HepG2 (cell line): Measurements from ENCODE around the gene ARHGAP30. TPM values are rescaled to one million over a fixed set of nuclear protein-coding genes. Genes with fewer than 3 reads are reported as not detected.

Experiments used
- ARNT2 ChIP-seq: sonication (generic); formaldehyde crosslinking; IDR thresholded peaks from 2 replicates; pipeline ENCODE4 v1.8.0; 2022; ENCODE audit warnings: mild to moderate bottlenecking, low read depth, missing genetic modification reagents, moderate library complexity
- PRMT3 ChIP-seq: sonication (generic); formaldehyde crosslinking; IDR thresholded peaks from 2 replicates; pipeline ENCODE4 v1.8.1; 2022; ENCODE audit warnings: low read depth, mild to moderate bottlenecking, moderate library complexity, missing genetic modification reagents, borderline replicate concordance
- SKIL ChIP-seq: sonication (generic); formaldehyde crosslinking; IDR thresholded peaks from 2 replicates; pipeline ENCODE4 v1.8.0; 2022; ENCODE audit warnings: missing genetic modification reagents, mild to moderate bottlenecking, moderate library complexity, borderline replicate concordance
- SP5 ChIP-seq: IDR thresholded peaks from 2 replicates; pipeline ENCODE4 v1.6.1; 2016; ENCODE audit warnings: low read depth, borderline replicate concordance
- ZHX2 ChIP-seq, 2 experiments: sonication (generic) in 1 of 2; formaldehyde crosslinking in 1 of 2; IDR thresholded peaks; 2 replicates each; pipeline versions ENCODE4 v1.6.1 to v1.9.0; 2014 to 2022; ENCODE audit warnings: antibody characterized with exemption in 1 of 2, borderline replicate concordance in 1 of 2, inconsistent platforms in 1 of 2, low read depth in 1 of 2, missing genetic modification reagents in 1 of 2
- ZNF740 ChIP-seq: sonication (generic); formaldehyde crosslinking; IDR thresholded peaks from 2 replicates; pipeline ENCODE4 v1.4.0; 2020; ENCODE audit warnings: missing genetic modification reagents
- ZNF776 ChIP-seq: sonication (generic); formaldehyde crosslinking; IDR thresholded peaks from 2 replicates; pipeline ENCODE4 v1.4.0; 2020; ENCODE audit warnings: mild to moderate bottlenecking, missing genetic modification reagents
- polyA plus RNA-seq, 8 experiments: library from polyadenylated mRNA; depleted of rRNA in 3 of 8; stranded (reverse) in 7 of 8; unstranded in 1 of 8; fragments of >200 nt; fragmentation: Illumina TruSeq in 4 of 8; extraction: Trizol in 4 of 8; gene quantifications; 2 replicates each; pipeline versions ENCODE4 v1.2.1 to v1.2.3, GENCODE V29; 2011 to 2016; ENCODE audit warnings: low read depth in 4 of 8, missing spikeins in 1 of 8, mixed read lengths in 1 of 8; ENCODE audit not compliant: insufficient read depth in 1 of 8
- total RNA-seq, 5 experiments: library from RNA; depleted of rRNA; stranded (reverse); fragments of >200 nt; fragmentation: Illumina TruSeq; extraction: Trizol; gene quantifications; 2 replicates each; pipeline ENCODE4 v1.2.3, GENCODE V29; 2016; ENCODE audit warnings: low read depth in 1 of 5
- TF ChIP-seq, protein P1 (sequence below): sonication (generic); formaldehyde crosslinking; IDR thresholded peaks from 2 replicates; pipeline ENCODE4 v1.5.0; 2020; ENCODE audit warnings: mild to moderate bottlenecking, missing genetic modification reagents, borderline replicate concordance
- TF ChIP-seq, protein P2 (sequence below), 2 experiments: sonication (generic) in 1 of 2; formaldehyde crosslinking in 1 of 2; IDR thresholded peaks; 2 replicates each; pipeline versions ENCODE4 v1.4.0 to v1.6.1; 2018 to 2020; ENCODE audit warnings: missing genetic modification reagents in 2 of 2, borderline replicate concordance in 1 of 2, low read depth in 1 of 2, mild to moderate bottlenecking in 1 of 2, missing biosample characterization in 1 of 2

Gene ARHGAP30
- total and polyA plus RNA-seq, 2 of the 13 experiments (the other 11 are each of a cell fraction or from before 2014, with no cell fraction given) = 0.13 to 0.20 TPM

DNA sequence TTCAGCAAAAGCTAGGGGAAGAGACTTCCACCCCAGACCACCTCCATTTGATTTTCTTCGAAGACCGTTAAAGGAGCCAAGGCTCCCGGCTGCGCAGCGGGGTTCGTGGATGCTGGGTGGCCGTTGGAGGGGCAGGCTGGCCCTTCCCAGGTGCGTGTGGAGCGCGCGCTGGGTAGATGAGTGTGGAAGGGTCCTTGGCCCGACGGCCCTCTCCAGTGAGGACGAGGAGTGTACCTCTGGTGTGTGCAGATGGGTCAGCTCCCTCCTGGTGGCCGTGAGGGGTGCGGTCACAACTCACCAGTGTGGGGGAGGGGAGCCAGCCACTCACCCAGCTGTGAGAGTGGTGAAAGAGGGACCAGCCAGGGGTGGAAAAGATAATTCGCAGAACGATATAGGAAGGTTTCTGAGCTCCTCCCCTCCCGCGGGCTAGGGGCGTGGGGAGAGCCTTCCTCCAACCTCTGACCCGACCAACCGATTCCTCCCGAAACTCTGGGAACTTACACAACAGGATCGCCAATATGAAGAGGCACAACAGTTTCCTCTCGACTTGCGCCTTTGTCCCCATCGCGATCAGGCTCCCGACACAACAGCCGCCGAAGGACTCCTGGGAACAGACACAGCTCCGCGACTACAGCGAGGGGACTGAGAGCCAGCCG lies 49.1 kb downstream of the ARHGAP30 start, which contains the start of gene F11R (continued):
- peak; percentile 44; the same call in 1 of the 2 replicates for TF ChIP-seq SKIL (CRISPR knock-in tag)
- TF ChIP-seq ZNF740 = 0 out of 2 replicates have a peak, but pooled peaks have one; percentile 47
- TF ChIP-seq, protein P1, sequence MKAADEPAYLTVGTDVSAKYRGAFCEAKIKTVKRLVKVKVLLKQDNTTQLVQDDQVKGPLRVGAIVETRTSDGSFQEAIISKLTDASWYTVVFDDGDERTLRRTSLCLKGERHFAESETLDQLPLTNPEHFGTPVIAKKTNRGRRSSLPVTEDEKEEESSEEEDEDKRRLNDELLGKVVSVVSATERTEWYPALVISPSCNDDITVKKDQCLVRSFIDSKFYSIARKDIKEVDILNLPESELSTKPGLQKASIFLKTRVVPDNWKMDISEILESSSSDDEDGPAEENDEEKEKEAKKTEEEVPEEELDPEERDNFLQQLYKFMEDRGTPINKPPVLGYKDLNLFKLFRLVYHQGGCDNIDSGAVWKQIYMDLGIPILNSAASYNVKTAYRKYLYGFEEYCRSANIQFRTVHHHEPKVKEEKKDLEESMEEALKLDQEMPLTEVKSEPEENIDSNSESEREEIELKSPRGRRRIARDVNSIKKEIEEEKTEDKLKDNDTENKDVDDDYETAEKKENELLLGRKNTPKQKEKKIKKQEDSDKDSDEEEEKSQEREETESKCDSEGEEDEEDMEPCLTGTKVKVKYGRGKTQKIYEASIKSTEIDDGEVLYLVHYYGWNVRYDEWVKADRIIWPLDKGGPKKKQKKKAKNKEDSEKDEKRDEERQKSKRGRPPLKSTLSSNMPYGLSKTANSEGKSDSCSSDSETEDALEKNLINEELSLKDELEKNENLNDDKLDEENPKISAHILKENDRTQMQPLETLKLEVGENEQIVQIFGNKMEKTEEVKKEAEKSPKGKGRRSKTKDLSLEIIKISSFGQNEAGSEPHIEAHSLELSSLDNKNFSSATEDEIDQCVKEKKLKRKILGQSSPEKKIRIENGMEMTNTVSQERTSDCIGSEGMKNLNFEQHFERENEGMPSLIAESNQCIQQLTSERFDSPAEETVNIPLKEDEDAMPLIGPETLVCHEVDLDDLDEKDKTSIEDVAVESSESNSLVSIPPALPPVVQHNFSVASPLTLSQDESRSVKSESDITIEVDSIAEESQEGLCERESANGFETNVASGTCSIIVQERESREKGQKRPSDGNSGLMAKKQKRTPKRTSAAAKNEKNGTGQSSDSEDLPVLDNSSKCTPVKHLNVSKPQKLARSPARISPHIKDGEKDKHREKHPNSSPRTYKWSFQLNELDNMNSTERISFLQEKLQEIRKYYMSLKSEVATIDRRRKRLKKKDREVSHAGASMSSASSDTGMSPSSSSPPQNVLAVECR (CRISPR knock-in tag) = peak; percentile 52; the same call in 1 of the 2 replicates
- peak; percentile 71; the same call in 1 of the 2 replicates for TF ChIP-seq ZNF776 (CRISPR knock-in tag)
- TF ChIP-seq SP5 (CRISPR knock-in tag) = peak; percentile 8; the same call in 1 of the 2 replicates
- TF ChIP-seq PRMT3 (CRISPR knock-in tag) = no peak
- TF ChIP-seq, protein P2, sequence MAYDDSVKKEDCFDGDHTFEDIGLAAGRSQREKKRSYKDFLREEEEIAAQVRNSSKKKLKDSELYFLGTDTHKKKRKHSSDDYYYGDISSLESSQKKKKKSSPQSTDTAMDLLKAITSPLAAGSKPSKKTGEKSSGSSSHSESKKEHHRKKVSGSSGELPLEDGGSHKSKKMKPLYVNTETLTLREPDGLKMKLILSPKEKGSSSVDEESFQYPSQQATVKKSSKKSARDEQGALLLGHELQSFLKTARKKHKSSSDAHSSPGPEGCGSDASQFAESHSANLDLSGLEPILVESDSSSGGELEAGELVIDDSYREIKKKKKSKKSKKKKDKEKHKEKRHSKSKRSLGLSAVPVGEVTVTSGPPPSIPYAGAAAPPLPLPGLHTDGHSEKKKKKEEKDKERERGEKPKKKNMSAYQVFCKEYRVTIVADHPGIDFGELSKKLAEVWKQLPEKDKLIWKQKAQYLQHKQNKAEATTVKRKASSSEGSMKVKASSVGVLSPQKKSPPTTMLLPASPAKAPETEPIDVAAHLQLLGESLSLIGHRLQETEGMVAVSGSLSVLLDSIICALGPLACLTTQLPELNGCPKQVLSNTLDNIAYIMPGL (CRISPR knock-in tag; IDR thresholded peaks at IDR 0.05; ENCODE audit: borderline replicate concordance in 1 of 2, low read depth in 1 of 2) = peak; percentile 71 to 77
- no peak; the same call in 1 of the 2 replicates for TF ChIP-seq ARNT2
- TF ChIP-seq ZHX2 (IDR thresholded peaks at IDR 0.05; ENCODE audit: low read depth) = no peak; the same call in 1 of the 2 replicates
- 0 out of 2 replicates have a peak, but pooled peaks have one; percentile 28 for TF ChIP-seq ZHX2 (CRISPR knock-in tag; IDR thresholded peaks at IDR 0.05; ENCODE audit: borderline replicate concordance)
